GM12873 (cell line): Measurements from ENCODE around the gene ZSCAN10.

Source experiments
- TF ChIP-seq, protein P1 (sequence below): IDR thresholded peaks from 2 replicates; pipeline ENCODE4 v1.5.1; 2012; ENCODE audit warnings: low read depth, mild to moderate bottlenecking, moderate library complexity, low read length, control low read depth; ENCODE audit not compliant: insufficient read depth; ENCODE audit errors: missing control alignments

The ZSCAN10 gene

GRCh38 chr16:3112881-3113574 lies 13.9 kb upstream of the ZSCAN10 start:
- TF ChIP-seq, protein P1, sequence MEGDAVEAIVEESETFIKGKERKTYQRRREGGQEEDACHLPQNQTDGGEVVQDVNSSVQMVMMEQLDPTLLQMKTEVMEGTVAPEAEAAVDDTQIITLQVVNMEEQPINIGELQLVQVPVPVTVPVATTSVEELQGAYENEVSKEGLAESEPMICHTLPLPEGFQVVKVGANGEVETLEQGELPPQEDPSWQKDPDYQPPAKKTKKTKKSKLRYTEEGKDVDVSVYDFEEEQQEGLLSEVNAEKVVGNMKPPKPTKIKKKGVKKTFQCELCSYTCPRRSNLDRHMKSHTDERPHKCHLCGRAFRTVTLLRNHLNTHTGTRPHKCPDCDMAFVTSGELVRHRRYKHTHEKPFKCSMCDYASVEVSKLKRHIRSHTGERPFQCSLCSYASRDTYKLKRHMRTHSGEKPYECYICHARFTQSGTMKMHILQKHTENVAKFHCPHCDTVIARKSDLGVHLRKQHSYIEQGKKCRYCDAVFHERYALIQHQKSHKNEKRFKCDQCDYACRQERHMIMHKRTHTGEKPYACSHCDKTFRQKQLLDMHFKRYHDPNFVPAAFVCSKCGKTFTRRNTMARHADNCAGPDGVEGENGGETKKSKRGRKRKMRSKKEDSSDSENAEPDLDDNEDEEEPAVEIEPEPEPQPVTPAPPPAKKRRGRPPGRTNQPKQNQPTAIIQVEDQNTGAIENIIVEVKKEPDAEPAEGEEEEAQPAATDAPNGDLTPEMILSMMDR, result no peak

- TF ChIP-seq, protein P1, result no peak
These were observed 13.2 kb upstream of the ZSCAN10 start, which contains the start of gene ZNF205 for GRCh38 chr16:3112058-3112880. Gene ZNF205 (plus strand): TSS chr16:3112586. CDS start chr16:3113431, 845 bp downstream.

DNA sequence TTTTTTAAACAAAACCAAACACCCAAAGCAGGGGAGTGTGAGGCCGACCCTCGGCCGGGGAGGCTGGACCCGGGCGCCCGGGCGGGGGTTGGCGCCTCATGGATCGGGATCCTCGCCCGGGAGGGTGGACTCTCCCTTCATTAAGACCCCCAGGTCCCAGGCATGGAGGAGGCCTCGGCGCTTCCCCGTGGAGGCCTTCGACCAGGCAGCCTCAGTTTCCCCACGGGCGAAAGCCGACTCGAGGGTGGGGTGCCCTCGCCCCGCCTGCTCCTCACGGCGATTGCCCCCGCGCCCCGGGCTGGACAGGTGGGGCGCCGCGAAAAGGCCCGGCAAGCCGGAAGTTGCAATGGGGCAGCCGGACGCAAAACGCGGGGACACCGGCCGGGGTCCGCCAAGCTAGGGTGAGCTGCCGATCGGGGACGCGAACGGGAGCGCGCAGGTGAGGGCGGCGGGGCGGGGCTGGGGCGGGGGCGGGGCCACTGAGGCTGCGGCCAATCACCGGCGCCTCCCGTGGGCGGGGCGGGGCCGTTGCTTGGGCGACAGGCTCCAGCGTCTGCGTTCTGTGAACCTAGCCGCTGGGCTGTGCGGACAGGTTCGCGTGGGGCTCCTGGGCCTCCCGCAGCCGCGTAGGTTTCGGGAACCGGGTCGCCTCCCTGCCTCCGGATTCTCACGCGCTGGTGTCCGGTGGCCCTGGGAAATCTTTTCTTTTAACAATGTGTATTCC lies 7.3 kb upstream of the ZSCAN10 start:
- TF ChIP-seq, protein P1, result no peak

- TF ChIP-seq, protein P1, result no peak
These were observed 2.9 kb upstream of the ZSCAN10 start for GRCh38 chr16:3101841-3102470.

DNA sequence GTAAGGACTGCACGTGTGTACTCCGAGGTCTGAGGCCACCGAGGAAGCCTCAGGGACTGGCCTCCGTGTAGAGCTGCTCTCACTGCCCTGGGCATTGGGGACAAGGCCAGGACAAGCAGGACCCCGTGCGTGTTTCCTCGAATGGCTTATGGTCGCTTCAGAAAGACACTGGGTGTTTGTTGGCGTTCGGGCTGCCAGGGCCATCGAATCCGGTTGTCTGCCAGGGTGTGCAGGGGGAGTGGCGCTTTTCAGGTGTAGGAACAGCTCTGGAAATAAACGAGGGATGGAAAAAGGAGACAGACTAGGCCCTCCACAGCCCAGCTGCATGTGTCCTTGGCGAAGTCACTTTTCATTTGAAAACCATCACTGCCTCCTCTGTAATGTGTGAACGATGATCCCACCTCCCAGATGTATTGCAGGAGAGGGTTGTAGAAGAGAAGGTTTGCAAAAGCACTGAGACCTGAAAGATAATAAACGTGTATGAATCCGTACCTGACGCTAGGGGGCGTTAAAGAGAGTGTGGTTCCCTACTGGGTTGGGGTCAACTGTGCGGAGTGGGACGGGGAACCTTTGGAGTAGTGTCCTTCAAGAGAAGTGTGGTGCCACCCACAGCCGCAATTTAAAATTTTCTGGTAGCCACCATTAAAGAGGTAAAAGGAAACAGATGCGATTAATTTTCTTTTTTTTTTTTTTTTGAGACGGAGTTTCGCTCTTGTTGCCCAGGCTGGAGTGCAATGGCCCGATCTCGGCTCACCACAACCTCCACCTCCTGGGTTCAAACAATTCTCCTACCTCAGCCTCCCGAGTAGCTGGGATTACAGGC lies 2.1 kb upstream of the ZSCAN10 start:
- TF ChIP-seq, protein P1, result peak; percentile 82

DNA sequence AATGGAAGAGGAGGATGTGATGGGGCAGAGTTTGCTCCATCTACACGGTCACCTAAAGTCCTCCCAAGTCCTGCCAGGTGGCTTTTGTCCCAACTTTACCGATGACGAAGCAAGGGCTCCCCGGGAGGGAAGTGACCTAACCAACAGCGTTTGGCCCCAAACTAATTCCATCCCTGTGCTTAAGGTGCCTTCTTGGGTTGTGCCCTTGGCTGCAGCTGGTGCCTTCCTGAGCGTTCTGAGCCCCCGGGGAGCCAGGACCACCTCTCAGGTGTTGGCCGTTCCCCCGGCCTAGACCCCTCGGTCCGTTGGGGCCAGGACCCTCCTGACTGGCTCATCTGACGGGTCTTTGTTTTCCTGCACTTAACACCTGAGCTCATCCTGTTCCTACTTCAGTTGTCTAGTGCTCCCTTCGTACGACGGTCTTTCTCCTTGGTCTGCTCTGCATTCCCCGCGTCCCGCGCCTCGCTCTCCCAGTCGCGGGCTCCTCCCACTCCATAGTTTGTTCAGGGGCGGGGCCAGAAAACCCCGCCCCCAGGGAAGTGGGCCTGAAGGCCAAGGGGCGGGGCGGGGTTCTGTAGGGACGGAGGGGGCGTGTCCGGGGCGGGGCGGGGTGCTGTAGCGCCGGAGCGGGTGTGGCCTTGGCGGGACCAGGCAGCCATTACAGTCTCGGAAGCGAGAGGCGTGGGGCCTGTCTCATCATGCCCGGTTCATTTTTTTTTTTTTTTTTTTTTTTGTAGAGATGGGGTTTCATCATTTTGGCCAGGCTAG lies 822 bp upstream of the ZSCAN10 start:
- TF ChIP-seq, protein P1, result no peak
